ENCODE measurements around the gene PRAMEF27. TPM values are rescaled to one million over a fixed set of nuclear protein-coding genes. Genes with fewer than 3 reads are reported as not detected.

Gene PRAMEF27
- total RNA-seq, 1 donor from 2014 or later, result not detected

Other genes with a start within 250 kb of the PRAMEF27 start
- gene PRAMEF11, start 225.2 kb downstream of the PRAMEF27 start, total RNA-seq, result not detected in 2 replicates
- gene HNRNPCL1, start 207.9 kb downstream of the PRAMEF27 start, total RNA-seq, result not detected in 2 replicates
- gene PRAMEF2, start 199.5 kb downstream of the PRAMEF27 start, total RNA-seq, result 0.17 TPM in 1 of 2 replicates, not detected in the other
- gene PRAMEF4, start 170.4 kb downstream of the PRAMEF27 start, total RNA-seq, result not detected in 2 replicates
- not detected in 2 replicates for gene PRAMEF10, start 158.3 kb downstream of the PRAMEF27 start, total RNA-seq
- gene PRAMEF7, start 140.0 kb downstream of the PRAMEF27 start, total RNA-seq, result not detected in 2 replicates
- gene PRAMEF6, start 109.0 kb downstream of the PRAMEF27 start, total RNA-seq, result not detected in 2 replicates
- not detected in 2 replicates for gene HNRNPCL3, start 4.2 kb upstream of the PRAMEF27 start, total RNA-seq
- 0.14 TPM in 1 of 2 replicates, not detected in the other for gene PRAMEF25, start 14.2 kb upstream of the PRAMEF27 start, total RNA-seq
- gene HNRNPCL2, start 60.3 kb upstream of the PRAMEF27 start, total RNA-seq, result not detected in 2 replicates
- gene PRAMEF26, start 99.4 kb upstream of the PRAMEF27 start, total RNA-seq, result not detected in 2 replicates
- gene HNRNPCL4, start 109.1 kb upstream of the PRAMEF27 start, total RNA-seq, result not detected in 2 replicates
- gene PRAMEF9, start 115.3 kb upstream of the PRAMEF27 start, total RNA-seq, result not detected in 2 replicates
- gene PRAMEF13, start 144.8 kb upstream of the PRAMEF27 start, total RNA-seq, result not detected in 2 replicates
- gene PRAMEF18, start 169.6 kb upstream of the PRAMEF27 start, total RNA-seq, result not detected in 2 replicates
- not detected in 2 replicates for gene PRAMEF5, start 197.6 kb upstream of the PRAMEF27 start, total RNA-seq
- 0.20 TPM in 1 of 2 replicates, not detected in the other for gene PRAMEF8, start 228.6 kb upstream of the PRAMEF27 start, total RNA-seq
- not detected in 2 replicates for gene PRAMEF33, start 247.0 kb upstream of the PRAMEF27 start, total RNA-seq